K562 treated with DMSO at 1 percent for 12 hours (cell line): ENCODE data around the gene FURIN. TPM values are rescaled to one million over a fixed set of nuclear protein-coding genes. Genes with fewer than 3 reads are reported as not detected.

Source experiments
- total RNA-seq: library from RNA; unstranded; fragments of 300-600 nt; gene quantifications from 2 replicates; pipeline ENCODE4 v1.2.3, GENCODE V29; 2022; ENCODE audit not compliant: insufficient read depth

Gene FURIN
- 54.5 and 102 TPM in 2 replicates for total RNA-seq

GRCh38 chr15:90868261-90868689 lies at the start of gene FURIN:
Gene FURIN, plus strand, starts transcription at chr15:90868588. Its CDS starts 7,153 bp downstream, at chr15:90875741.

GRCh38 chr15:90883976-90884718 lies 15.8 kb downstream of the FURIN start, which contains the start of gene FES:
Gene FES, plus strand, starts transcription at chr15:90884504. Its CDS starts 542 bp downstream, at chr15:90885046.

GRCh38 chr15:90902840-90903732 lies 34.7 kb downstream of the FURIN start, which contains the start of gene MAN2A2:
Gene MAN2A2, plus strand, starts transcription at chr15:90903302. Its CDS starts 906 bp downstream, at chr15:90904208.

GRCh38 chr15:90931828-90932659 lies 63.7 kb downstream of the FURIN start, which contains the start of gene HDDC3:
Gene HDDC3, minus strand, starts transcription at chr15:90932549. Its CDS starts 9 bp downstream, at chr15:90932540.

Other genes with a start within 250 kb of the FURIN start
- 15.9 and 32.6 TPM in 2 replicates for gene BLM, start 151.2 kb upstream of the FURIN start, total RNA-seq
- 2.1 and 5.3 TPM in 2 replicates for gene FES, start 15.9 kb downstream of the FURIN start, total RNA-seq
- 30.1 and 123 TPM in 2 replicates for gene MAN2A2, start 34.7 kb downstream of the FURIN start, total RNA-seq
- gene HDDC3, start 64.0 kb downstream of the FURIN start, total RNA-seq: 19.7 and 25.1 TPM in 2 replicates
- gene UNC45A, start 66.7 kb downstream of the FURIN start, total RNA-seq: 61.1 and 85.4 TPM in 2 replicates
- 26.0 and 40.5 TPM in 2 replicates for gene RCCD1, start 86.3 kb downstream of the FURIN start, total RNA-seq
- gene PRC1, start 125.9 kb downstream of the FURIN start, total RNA-seq: 134 and 197 TPM in 2 replicates
- 22.5 and 23.0 TPM in 2 replicates for gene VPS33B, start 154.0 kb downstream of the FURIN start, total RNA-seq
- gene SV2B, start 231.7 kb downstream of the FURIN start, total RNA-seq: 0.10 and 0.35 TPM in 2 replicates